HepG2 (cell line): ENCODE data around the gene HEY2. TPM values are rescaled to one million over a fixed set of nuclear protein-coding genes. Genes with fewer than 3 reads are reported as not detected.

Source experiments
- ATF7 ChIP-seq, 2 experiments: fragments of 450-650 bp in 1 of 2; sonication (generic) in 1 of 2; formaldehyde crosslinking in 1 of 2; IDR thresholded peaks; 2 replicates each; pipeline versions ENCODE4 v1.4.0 to v1.6.1; 2016 to 2020; ENCODE audit warnings: antibody characterized with exemption in 1 of 2, mild to moderate bottlenecking in 1 of 2, missing genetic modification reagents in 1 of 2
- ETV5 ChIP-seq: IDR thresholded peaks from 2 replicates; pipeline ENCODE4 v1.6.1; 2018; ENCODE audit warnings: missing biosample characterization, missing genetic modification reagents, inconsistent platforms, borderline replicate concordance
- ONECUT2 ChIP-seq: sonication (generic); formaldehyde crosslinking; IDR thresholded peaks from 2 replicates; pipeline ENCODE4 v1.4.0; 2020; ENCODE audit warnings: missing genetic modification reagents
- RBM22 ChIP-seq: fragments of 200-400 bp; formaldehyde crosslinking; optimal IDR thresholded peaks from 2 replicates; pipeline ENCODE3; 2017; ENCODE audit warnings: mild to moderate bottlenecking, low read length, moderate library complexity
- RXRB ChIP-seq: IDR thresholded peaks from 2 replicates; pipeline ENCODE4 v1.6.1; 2016; ENCODE audit warnings: borderline replicate concordance, missing genetic modification reagents, missing compliant biosample characterization
- STAG1 ChIP-seq: sonication (generic); formaldehyde crosslinking; IDR thresholded peaks from 2 replicates; pipeline ENCODE4 v1.4.0; 2020; ENCODE audit warnings: missing genetic modification reagents
- ZNF136 ChIP-seq: sonication (generic); formaldehyde crosslinking; IDR thresholded peaks from 2 replicates; pipeline ENCODE4 v1.8.1; 2022; ENCODE audit warnings: low read depth, mild to moderate bottlenecking, moderate library complexity, missing genetic modification reagents
- ZNF788 ChIP-seq: sonication (generic); formaldehyde crosslinking; IDR thresholded peaks from 2 replicates; pipeline ENCODE4 v1.5.0; 2020; ENCODE audit warnings: mild to moderate bottlenecking, missing genetic modification reagents, borderline replicate concordance
- ZSCAN30 ChIP-seq: sonication (generic); formaldehyde crosslinking; IDR thresholded peaks from 2 replicates; pipeline ENCODE4 v1.5.0; 2020; ENCODE audit warnings: mild to moderate bottlenecking, missing genetic modification reagents
- polyA plus RNA-seq, 8 experiments: library from polyadenylated mRNA; depleted of rRNA in 3 of 8; stranded (reverse) in 7 of 8; unstranded in 1 of 8; fragments of >200 nt; fragmentation: Illumina TruSeq in 4 of 8; extraction: Trizol in 4 of 8; gene quantifications; 2 replicates each; pipeline versions ENCODE4 v1.2.1 to v1.2.3, GENCODE V29; 2011 to 2016; ENCODE audit warnings: low read depth in 4 of 8, missing spikeins in 1 of 8, mixed read lengths in 1 of 8; ENCODE audit not compliant: insufficient read depth in 1 of 8
- total RNA-seq, 5 experiments: library from RNA; depleted of rRNA; stranded (reverse); fragments of >200 nt; fragmentation: Illumina TruSeq; extraction: Trizol; gene quantifications; 2 replicates each; pipeline ENCODE4 v1.2.3, GENCODE V29; 2016; ENCODE audit warnings: low read depth in 1 of 5
- TF ChIP-seq, protein P1 (sequence below): sonication (generic); formaldehyde crosslinking; conservative IDR thresholded peaks from 2 replicates; pipeline ENCODE4 v1.8.0; 2022; ENCODE audit warnings: missing genetic modification reagents
- TF ChIP-seq, protein P2 (sequence below): sonication (generic); formaldehyde crosslinking; IDR thresholded peaks from 2 replicates; pipeline ENCODE4 v1.4.0; 2020; ENCODE audit warnings: missing genetic modification reagents, borderline replicate concordance
- TF ChIP-seq, protein P3 (sequence below): sonication (generic); formaldehyde crosslinking; IDR thresholded peaks from 2 replicates; pipeline ENCODE4 v1.5.0; 2020; ENCODE audit warnings: mild to moderate bottlenecking, missing genetic modification reagents, moderate library complexity

HEY2 gene
- total and polyA plus RNA-seq, 2 of the 13 experiments (the other 11 are each of a cell fraction or from before 2014, with no cell fraction given): 0.04 TPM

DNA sequence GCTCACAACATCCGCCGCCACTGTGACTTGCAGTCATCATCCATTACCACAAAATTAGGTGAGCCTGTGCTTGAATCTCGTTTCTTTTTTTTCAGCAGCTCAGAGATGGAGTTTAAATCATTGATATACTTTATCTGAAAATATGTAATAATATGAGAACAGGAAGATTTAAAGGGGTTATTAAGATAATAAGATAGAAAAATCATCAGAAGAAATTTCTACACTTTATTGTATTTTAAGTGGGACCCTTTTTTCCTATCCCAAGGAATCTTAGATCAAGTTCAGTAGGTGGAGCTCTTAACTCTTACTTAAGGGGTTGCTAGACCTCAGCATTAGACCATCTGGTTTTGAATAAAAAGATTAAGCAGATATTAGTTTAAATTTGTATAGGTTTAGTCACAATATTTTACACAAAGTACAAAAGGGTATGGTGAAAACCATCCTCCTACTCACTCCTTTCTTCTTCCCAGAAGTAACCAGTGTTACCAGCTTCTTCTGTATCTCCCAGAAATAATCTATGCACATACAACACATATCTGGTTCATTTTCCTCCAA, 32.0 kb downstream of the HEY2 start (continued):
- TF ChIP-seq, protein P1, sequence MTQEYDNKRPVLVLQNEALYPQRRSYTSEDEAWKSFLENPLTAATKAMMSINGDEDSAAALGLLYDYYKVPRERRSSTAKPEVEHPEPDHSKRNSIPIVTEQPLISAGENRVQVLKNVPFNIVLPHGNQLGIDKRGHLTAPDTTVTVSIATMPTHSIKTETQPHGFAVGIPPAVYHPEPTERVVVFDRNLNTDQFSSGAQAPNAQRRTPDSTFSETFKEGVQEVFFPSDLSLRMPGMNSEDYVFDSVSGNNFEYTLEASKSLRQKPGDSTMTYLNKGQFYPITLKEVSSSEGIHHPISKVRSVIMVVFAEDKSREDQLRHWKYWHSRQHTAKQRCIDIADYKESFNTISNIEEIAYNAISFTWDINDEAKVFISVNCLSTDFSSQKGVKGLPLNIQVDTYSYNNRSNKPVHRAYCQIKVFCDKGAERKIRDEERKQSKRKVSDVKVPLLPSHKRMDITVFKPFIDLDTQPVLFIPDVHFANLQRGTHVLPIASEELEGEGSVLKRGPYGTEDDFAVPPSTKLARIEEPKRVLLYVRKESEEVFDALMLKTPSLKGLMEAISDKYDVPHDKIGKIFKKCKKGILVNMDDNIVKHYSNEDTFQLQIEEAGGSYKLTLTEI (CRISPR knock-in tag): no peak
- TF ChIP-seq ZSCAN30 (CRISPR knock-in tag) (no peak), ZNF788 (CRISPR knock-in tag) (no peak), ONECUT2 (CRISPR knock-in tag) (no peak), ETV5 (no peak), RBM22 (no peak), ATF7 (IDR thresholded peaks at IDR 0.05) (no peak), ATF7 (CRISPR knock-in tag; IDR thresholded peaks at IDR 0.05) (no peak), STAG1 (peak; percentile 25), ZNF136 (CRISPR knock-in tag) (no peak), RXRB (CRISPR knock-in tag) (peak; percentile 5; the same call in 1 of the 2 replicates)
- TF ChIP-seq, protein P2, sequence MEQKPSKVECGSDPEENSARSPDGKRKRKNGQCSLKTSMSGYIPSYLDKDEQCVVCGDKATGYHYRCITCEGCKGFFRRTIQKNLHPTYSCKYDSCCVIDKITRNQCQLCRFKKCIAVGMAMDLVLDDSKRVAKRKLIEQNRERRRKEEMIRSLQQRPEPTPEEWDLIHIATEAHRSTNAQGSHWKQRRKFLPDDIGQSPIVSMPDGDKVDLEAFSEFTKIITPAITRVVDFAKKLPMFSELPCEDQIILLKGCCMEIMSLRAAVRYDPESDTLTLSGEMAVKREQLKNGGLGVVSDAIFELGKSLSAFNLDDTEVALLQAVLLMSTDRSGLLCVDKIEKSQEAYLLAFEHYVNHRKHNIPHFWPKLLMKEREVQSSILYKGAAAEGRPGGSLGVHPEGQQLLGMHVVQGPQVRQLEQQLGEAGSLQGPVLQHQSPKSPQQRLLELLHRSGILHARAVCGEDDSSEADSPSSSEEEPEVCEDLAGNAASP (CRISPR knock-in tag): 0 out of 2 replicates have a peak, but pooled peaks have one; percentile 7
- TF ChIP-seq, protein P3, sequence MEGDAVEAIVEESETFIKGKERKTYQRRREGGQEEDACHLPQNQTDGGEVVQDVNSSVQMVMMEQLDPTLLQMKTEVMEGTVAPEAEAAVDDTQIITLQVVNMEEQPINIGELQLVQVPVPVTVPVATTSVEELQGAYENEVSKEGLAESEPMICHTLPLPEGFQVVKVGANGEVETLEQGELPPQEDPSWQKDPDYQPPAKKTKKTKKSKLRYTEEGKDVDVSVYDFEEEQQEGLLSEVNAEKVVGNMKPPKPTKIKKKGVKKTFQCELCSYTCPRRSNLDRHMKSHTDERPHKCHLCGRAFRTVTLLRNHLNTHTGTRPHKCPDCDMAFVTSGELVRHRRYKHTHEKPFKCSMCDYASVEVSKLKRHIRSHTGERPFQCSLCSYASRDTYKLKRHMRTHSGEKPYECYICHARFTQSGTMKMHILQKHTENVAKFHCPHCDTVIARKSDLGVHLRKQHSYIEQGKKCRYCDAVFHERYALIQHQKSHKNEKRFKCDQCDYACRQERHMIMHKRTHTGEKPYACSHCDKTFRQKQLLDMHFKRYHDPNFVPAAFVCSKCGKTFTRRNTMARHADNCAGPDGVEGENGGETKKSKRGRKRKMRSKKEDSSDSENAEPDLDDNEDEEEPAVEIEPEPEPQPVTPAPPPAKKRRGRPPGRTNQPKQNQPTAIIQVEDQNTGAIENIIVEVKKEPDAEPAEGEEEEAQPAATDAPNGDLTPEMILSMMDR (CRISPR knock-in tag): peak; percentile 41
